HepG2 (cell line): ENCODE measurements around the gene TIFAB. TPM values are rescaled to one million over a fixed set of nuclear protein-coding genes. Genes with fewer than 3 reads are reported as not detected.

Experiments used
- ATAC-seq: fragments of 200-7000 bp; cut with Tn5 transposase; 3 replicates; pipeline ENCODE4 v1.9.1; 2020; ENCODE audit warnings: mild to moderate bottlenecking, moderate library complexity
- BruUV-seq: library from RNA; stranded (reverse); fragments of 400-500 nt; replicated peaks from 2 replicates; lab custom pipeline; 2021; lab: Mats Ljungman, UMichigan
- CTCF ChIA-PET: fragments of 300-600 bp; formaldehyde crosslinking; extraction: SDS; loops from one replicate; lab custom pipeline; 2021; ENCODE audit warnings: low total read pairs, inconsistent platforms, low intra/inter-chr PET ratio; lab: Yijun Ruan, JAX
- POLR2A ChIA-PET: fragments of 350-600 bp; sonication (Branson Sonifier 250); formaldehyde crosslinking; loops from one replicate; lab custom pipeline; 2020; ENCODE audit warnings: antibody characterized with exemption, inconsistent platforms; lab: Yijun Ruan, JAX
- DNase-seq: peaks from one replicate; pipeline ENCODE4 v3.0.0-alpha.2; 2015; ENCODE audit warnings: low spot score
- FAIRE-seq: peaks from 3 replicates; lab custom pipeline; 2011; peaks lifted over from hg19 to GRCh38; lab: Jason Lieb, UNC
- H2AFZ ChIP-seq: one replicate; pipeline ENCODE4 v1.6.1; 2011; ENCODE audit warnings: low read length, inconsistent platforms
- H3K27ac ChIP-seq: fragments of 300-600 bp; 3 replicates; pipeline ENCODE4 v1.8.0; 2011; ENCODE audit warnings: mixed run types, mild to moderate bottlenecking, mixed read lengths, low read length, inconsistent platforms; ENCODE audit not compliant: insufficient read depth; ENCODE audit errors: extremely low read length
- H3K27me3 ChIP-seq, 2 experiments: fragments of 200-600 bp in 1 of 2; 2 replicates in 1 of 2; 3 replicates in 1 of 2; pipeline versions ENCODE4 v1.6.0 to v1.8.0; 2011; ENCODE audit warnings: low read length in 2 of 2, mild to moderate bottlenecking in 2 of 2, moderate library complexity in 2 of 2, inconsistent platforms in 1 of 2; ENCODE audit not compliant: insufficient read depth in 2 of 2, control insufficient read depth in 1 of 2
- H3K36me3 ChIP-seq, 2 experiments: fragments of 200-600 bp in 1 of 2; replicated peaks in 1 of 2; 2 replicates in 1 of 2; 3 replicates in 1 of 2; pipeline versions ENCODE4 v1.5.1 to v1.8.0; 2011; ENCODE audit warnings: low read length in 2 of 2, inconsistent platforms in 1 of 2; ENCODE audit not compliant: insufficient read depth in 2 of 2, control insufficient read depth in 1 of 2
- H3K4me1 ChIP-seq: 2 replicates; pipeline ENCODE4 v1.5.1; 2012; ENCODE audit warnings: low read length, inconsistent platforms; ENCODE audit not compliant: insufficient read depth
- H3K4me2 ChIP-seq: 2 replicates; pipeline ENCODE4 v1.6.0; 2011; ENCODE audit warnings: low read depth, low read length, inconsistent platforms
- H3K4me3 ChIP-seq, 3 experiments: fragments of 200-600 bp in 1 of 3; sonication (generic), shearing (Covaris generic) in 1 of 3; replicated peaks in 1 of 3; 2 replicates each; pipeline ENCODE4 v1.5.1; 2011 to 2016; ENCODE audit warnings: low read length in 3 of 3, inconsistent platforms in 2 of 3, low read depth in 2 of 3, mild to moderate bottlenecking in 2 of 3, control low read depth in 1 of 3, mixed read lengths in 1 of 3; ENCODE audit not compliant: insufficient read depth in 1 of 3
- H3K79me2 ChIP-seq: one replicate; pipeline ENCODE4 v1.6.1; 2011; ENCODE audit warnings: low read length, inconsistent platforms; ENCODE audit not compliant: insufficient read depth
- H3K9ac ChIP-seq: 2 replicates; pipeline ENCODE4 v1.6.0; 2011; ENCODE audit warnings: mild to moderate bottlenecking, low read depth, low read length, inconsistent platforms; ENCODE audit not compliant: insufficient read depth
- H3K9me3 ChIP-seq: 2 replicates; pipeline ENCODE4 v1.5.1; 2012; ENCODE audit warnings: mild to moderate bottlenecking, low read length
- H4K20me1 ChIP-seq: 2 replicates; pipeline ENCODE4 v1.6.0; 2011; ENCODE audit warnings: inconsistent platforms, mild to moderate bottlenecking, low read length, moderate library complexity; ENCODE audit not compliant: insufficient read depth
- AHR ChIP-seq: IDR thresholded peaks from 2 replicates; pipeline ENCODE4 v1.6.1; 2018; ENCODE audit warnings: missing genetic modification reagents, missing compliant biosample characterization
- FOSL2 ChIP-seq: sonication (generic); formaldehyde crosslinking; IDR thresholded peaks from 2 replicates; pipeline ENCODE4 v1.4.0; 2020; ENCODE audit warnings: missing genetic modification reagents
- FOXO1 ChIP-seq: sonication (generic); formaldehyde crosslinking; IDR thresholded peaks from 2 replicates; pipeline ENCODE4 v1.4.0; 2020; ENCODE audit warnings: missing genetic modification reagents
- GABPA ChIP-seq, 2 experiments: IDR thresholded peaks; 2 replicates each; pipeline ENCODE4 v1.6.1; 2011 to 2016; ENCODE audit warnings: low read depth in 2 of 2, low read length in 1 of 2, missing biosample characterization in 1 of 2, missing genetic modification characterization in 1 of 2
- ISX ChIP-seq: sonication (generic); formaldehyde crosslinking; conservative IDR thresholded peaks from 2 replicates; pipeline ENCODE4 v1.5.0; 2020; ENCODE audit warnings: missing genetic modification reagents
- KLF16 ChIP-seq, 2 experiments: sonication (generic) in 1 of 2; formaldehyde crosslinking in 1 of 2; IDR thresholded peaks; 2 replicates each; pipeline versions ENCODE4 v1.6.1 to v1.8.0; 2016 to 2023; ENCODE audit warnings: missing genetic modification reagents in 2 of 2, missing compliant biosample characterization in 1 of 2
- PAX8 ChIP-seq: sonication (generic); formaldehyde crosslinking; IDR thresholded peaks from 2 replicates; pipeline ENCODE4 v1.8.0; 2022; ENCODE audit warnings: mild to moderate bottlenecking, missing genetic modification reagents, borderline replicate concordance
- RAD21 ChIP-seq: fragments of 450-650 bp; formaldehyde crosslinking; IDR thresholded peaks from 2 replicates; pipeline ENCODE4 v1.5.0; 2020; ENCODE audit warnings: mild to moderate bottlenecking
- SALL1 ChIP-seq: sonication (generic); formaldehyde crosslinking; IDR thresholded peaks from 2 replicates; pipeline ENCODE4 v1.8.0; 2022; ENCODE audit warnings: mild to moderate bottlenecking, missing genetic modification reagents
- SP140L ChIP-seq: sonication (generic); formaldehyde crosslinking; IDR thresholded peaks from 2 replicates; pipeline ENCODE4 v1.4.0; 2020; ENCODE audit warnings: missing genetic modification reagents, borderline replicate concordance
- STAG1 ChIP-seq: sonication (generic); formaldehyde crosslinking; IDR thresholded peaks from 2 replicates; pipeline ENCODE4 v1.4.0; 2020; ENCODE audit warnings: missing genetic modification reagents
- TAF1 ChIP-seq: sonication (generic); formaldehyde crosslinking; IDR thresholded peaks from 2 replicates; pipeline ENCODE4 v1.4.0; 2020; ENCODE audit warnings: missing genetic modification reagents
- WGBS: methylation state at CpG from one replicate; pipeline ENCODE4 v1.1.6; 2017; ENCODE audit warnings: low lambda C conversion rate; 5-methylcytosine and 5-hydroxymethylcytosine counted together
- in situ Hi-C: cut with HindIII; loops from 2 replicates; pipeline ENCODE4 v1.10.0; 2017; ENCODE audit warnings: low pct_unique_long_range_greater_than_20kb; ENCODE audit not compliant: extremely low pct_ligation_motif_present
- intact Hi-C: fragments of 100-400 bp; cut with micrococcal nuclease; formaldehyde crosslinking; loops from one replicate; pipeline ENCODE4 v1.10.0; 2022; ENCODE audit not compliant: unreplicated experiment
- polyA plus RNA-seq, 8 experiments: library from polyadenylated mRNA; depleted of rRNA in 3 of 8; stranded (reverse) in 7 of 8; unstranded in 1 of 8; fragments of >200 nt; fragmentation: Illumina TruSeq in 4 of 8; extraction: Trizol in 4 of 8; gene quantifications; 2 replicates each; pipeline versions ENCODE4 v1.2.1 to v1.2.3, GENCODE V29; 2011 to 2016; ENCODE audit warnings: low read depth in 4 of 8, missing spikeins in 1 of 8, mixed read lengths in 1 of 8; ENCODE audit not compliant: insufficient read depth in 1 of 8
- total RNA-seq, 5 experiments: library from RNA; depleted of rRNA; stranded (reverse); fragments of >200 nt; fragmentation: Illumina TruSeq; extraction: Trizol; gene quantifications; 2 replicates each; pipeline ENCODE4 v1.2.3, GENCODE V29; 2016; ENCODE audit warnings: low read depth in 1 of 5
- TF ChIP-seq, protein P1 (sequence below): sonication (generic); formaldehyde crosslinking; IDR thresholded peaks from 2 replicates; pipeline ENCODE4 v1.5.0; 2020; ENCODE audit warnings: mild to moderate bottlenecking, missing genetic modification reagents, moderate library complexity
- TF ChIP-seq, protein P2 (sequence below): sonication (generic); formaldehyde crosslinking; IDR thresholded peaks from 2 replicates; pipeline ENCODE4 v1.4.0; 2020; ENCODE audit warnings: mild to moderate bottlenecking, missing genetic modification reagents

TIFAB gene
- total and polyA plus RNA-seq, 2 of the 13 experiments (the other 11 are each of a cell fraction or from before 2014, with no cell fraction given): not detected

DNA sequence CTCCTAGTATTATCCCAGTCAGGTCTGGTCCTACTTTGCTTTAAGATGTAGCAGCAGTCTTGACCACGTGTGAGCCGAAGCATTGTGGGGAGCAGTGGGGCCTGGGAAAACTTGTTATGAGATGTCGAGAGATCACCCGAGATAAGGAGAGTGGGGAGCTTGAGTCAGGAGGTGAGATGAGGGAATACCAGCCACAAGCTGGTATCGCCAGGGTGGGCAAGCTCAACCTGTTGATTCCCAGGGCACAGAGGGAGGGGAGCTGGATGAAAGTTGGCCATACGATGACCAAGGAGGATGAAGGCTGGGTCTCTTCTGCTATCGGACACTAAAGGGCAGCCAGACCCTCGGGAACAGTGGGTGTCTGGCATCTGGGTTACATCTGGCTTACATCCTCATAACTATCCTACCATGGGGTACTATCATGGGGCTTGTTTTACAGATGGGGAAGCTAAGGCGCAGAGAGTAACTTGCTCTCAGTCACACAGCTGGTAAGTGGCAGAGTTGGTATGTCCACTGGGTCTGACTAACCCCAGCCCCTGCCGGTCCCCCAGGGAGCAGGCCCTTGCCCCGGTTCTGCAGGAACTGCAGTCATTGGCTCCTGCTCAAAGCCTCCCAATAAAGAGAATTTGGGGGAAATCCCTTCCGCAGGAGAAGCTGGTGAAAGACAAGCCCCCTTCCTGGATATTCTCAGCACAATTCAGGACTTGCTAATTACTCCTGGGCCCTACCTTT, 13.4 kb upstream of the TIFAB start:
- peaks cover 0 to 11% of the 10 kb centered on the region in 2 experiments; a peak in 3 of 5 replicates for H3K27me3 ChIP-seq
- TF ChIP-seq PAX8 (CRISPR knock-in tag): 0 out of 2 replicates have a peak, but pooled peaks have one; percentile 22
- no peak for TF ChIP-seq FOXO1 (CRISPR knock-in tag)
- TF ChIP-seq, all 625 proteins: peak for 1
- BruUV-seq: no TSS peak

DNA sequence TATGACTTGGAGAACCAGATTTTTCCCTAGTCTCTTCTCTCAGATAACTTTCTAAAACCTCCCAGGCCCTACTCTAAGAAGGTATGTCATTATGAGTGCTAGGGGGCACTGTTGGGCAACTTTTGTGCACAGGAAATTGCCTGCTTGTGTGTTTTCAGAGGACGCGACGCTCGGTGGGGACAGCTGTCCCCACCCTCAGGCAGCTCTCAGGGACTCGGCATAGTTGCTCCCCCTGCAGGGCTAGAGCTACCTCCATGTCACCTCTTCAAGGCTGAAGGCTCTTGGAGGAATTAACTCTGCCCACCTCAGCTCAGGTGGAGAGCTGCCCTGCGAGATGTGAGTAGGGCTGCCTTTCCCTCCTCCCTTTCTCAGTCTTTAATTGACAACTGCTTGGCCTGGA, 10.2 kb upstream of the TIFAB start:
- Histone ChIP-seq H3K27ac (no peak overlapping the region), H3K4me1 (no peaks in the 10 kb centered on the region), H2AFZ (no peak overlapping the region), H3K27me3 (peaks cover 2 to 11% of the 10 kb centered on the region in 2 experiments; a peak in 3 of 5 replicates), H3K4me2 (no peak overlapping the region), H3K9ac (no peak overlapping the region), H3K4me3 (no peak overlapping the region), H3K79me2 (no peaks in the 10 kb centered on the region), H3K36me3 (no peaks in the 10 kb centered on the region), H3K9me3 (no peaks in the 10 kb centered on the region), H4K20me1 (no peaks in the 10 kb centered on the region)
- CTCF ChIA-PET: interaction anchor here (1.5 to 2.5 kb wide), 4 partner anchors 89 to 108 kb away, joined by 3 to 20 read pairs (median 13); no protein-coding TSS in a partner anchor
- intact Hi-C loops: loop anchor here (1.0 to 2.0 kb wide), 2 partner anchors 90 to 104 kb away; no protein-coding TSS in a partner anchor
- no TSS peak for BruUV-seq
- DNase-seq (peak; percentile 87), ATAC-seq (peak; percentile 86), FAIRE-seq (peak; percentile 92)
- in situ Hi-C loops: loop anchor here (25.0 kb wide), 1 partner anchor 275 kb away; no protein-coding TSS in a partner anchor
- WGBS: 2% methylated on average over 6 of the region's 6 CpGs
- POLR2A ChIA-PET: interaction anchor here (1.1 kb wide), 1 partner anchor 89 kb away, joined by 3 read pairs; no protein-coding TSS in a partner anchor
- TF ChIP-seq FOSL2 (CRISPR knock-in tag) (no peak), STAG1 (CRISPR knock-in tag) (peak; percentile 83), AHR (CRISPR knock-in tag) (no peak), GABPA (IDR thresholded peaks at IDR 0.05; ENCODE audit: low read depth, low read length) (no peak), GABPA (CRISPR knock-in tag; IDR thresholded peaks at IDR 0.05; ENCODE audit: low read depth) (0 out of 2 replicates have a peak, but pooled peaks have one; percentile 30), KLF16 (CRISPR knock-in tag; IDR thresholded peaks at IDR 0.05) (peak in 1 of 2 experiments; percentile 46; a peak in 1 of 4 replicates), ISX (CRISPR knock-in tag) (no peak), TAF1 (no peak), SALL1 (CRISPR knock-in tag) (0 out of 2 replicates have a peak, but pooled peaks have one; percentile 22), SP140L (CRISPR knock-in tag) (no peak), RAD21 (peak; percentile 80)
- TF ChIP-seq, protein P1, sequence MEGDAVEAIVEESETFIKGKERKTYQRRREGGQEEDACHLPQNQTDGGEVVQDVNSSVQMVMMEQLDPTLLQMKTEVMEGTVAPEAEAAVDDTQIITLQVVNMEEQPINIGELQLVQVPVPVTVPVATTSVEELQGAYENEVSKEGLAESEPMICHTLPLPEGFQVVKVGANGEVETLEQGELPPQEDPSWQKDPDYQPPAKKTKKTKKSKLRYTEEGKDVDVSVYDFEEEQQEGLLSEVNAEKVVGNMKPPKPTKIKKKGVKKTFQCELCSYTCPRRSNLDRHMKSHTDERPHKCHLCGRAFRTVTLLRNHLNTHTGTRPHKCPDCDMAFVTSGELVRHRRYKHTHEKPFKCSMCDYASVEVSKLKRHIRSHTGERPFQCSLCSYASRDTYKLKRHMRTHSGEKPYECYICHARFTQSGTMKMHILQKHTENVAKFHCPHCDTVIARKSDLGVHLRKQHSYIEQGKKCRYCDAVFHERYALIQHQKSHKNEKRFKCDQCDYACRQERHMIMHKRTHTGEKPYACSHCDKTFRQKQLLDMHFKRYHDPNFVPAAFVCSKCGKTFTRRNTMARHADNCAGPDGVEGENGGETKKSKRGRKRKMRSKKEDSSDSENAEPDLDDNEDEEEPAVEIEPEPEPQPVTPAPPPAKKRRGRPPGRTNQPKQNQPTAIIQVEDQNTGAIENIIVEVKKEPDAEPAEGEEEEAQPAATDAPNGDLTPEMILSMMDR (CRISPR knock-in tag): peak; percentile 65
- TF ChIP-seq, protein P2, sequence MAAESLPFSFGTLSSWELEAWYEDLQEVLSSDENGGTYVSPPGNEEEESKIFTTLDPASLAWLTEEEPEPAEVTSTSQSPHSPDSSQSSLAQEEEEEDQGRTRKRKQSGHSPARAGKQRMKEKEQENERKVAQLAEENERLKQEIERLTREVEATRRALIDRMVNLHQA (CRISPR knock-in tag): no peak

More for the DNA sequence above, 13.4 kb upstream of the TIFAB start:
- no peak for DNase-seq
- no peak for ATAC-seq
- Histone ChIP-seq H4K20me1 (no peaks in the 10 kb centered on the region), H3K9me3 (no peaks in the 10 kb centered on the region), H3K79me2 (no peaks in the 10 kb centered on the region), H2AFZ (no peak overlapping the region), H3K27ac (no peak overlapping the region), H3K36me3 (no peaks in the 10 kb centered on the region), H3K4me1 (0 out of 2 replicates have a peak, but pooled peaks cover 2% of the 10 kb centered on the region), H3K4me3 (no peak overlapping the region), H3K4me2 (no peak overlapping the region), H3K9ac (no peak overlapping the region)
- POLR2A ChIA-PET: interaction anchor here (1.5 kb wide), 1 partner anchor 86 kb away, joined by 3 read pairs; no protein-coding TSS in a partner anchor
- 35% methylated on average over 8 of the region's 12 CpGs for WGBS
- in situ Hi-C loops: loop anchor here (5.0 to 25.0 kb wide), 2 partner anchors 87 to 272 kb away; no protein-coding TSS in a partner anchor
- intact Hi-C loops: loop anchor here (1.0 kb wide), 1 partner anchor 87 kb away; no protein-coding TSS in a partner anchor
- no peak for FAIRE-seq
- CTCF ChIA-PET: interaction anchor here (0.7 to 3.5 kb wide), 5 partner anchors 9 to 101 kb away, joined by 3 to 76 read pairs (median 5); no protein-coding TSS in a partner anchor
